NCI-H2029 (cell line): ENCODE data around the gene CHAC2.
"Not testable (repeated sequence)": the region's sequence is repeated elsewhere in the genome, so short reads cannot be mapped to it uniquely, and the experiment has no call there.

Experiments used
- DNase-seq: peaks from one replicate; lab custom pipeline; 2025; lab: John Stamatoyannopoulos, UW

Gene CHAC2

DNA sequence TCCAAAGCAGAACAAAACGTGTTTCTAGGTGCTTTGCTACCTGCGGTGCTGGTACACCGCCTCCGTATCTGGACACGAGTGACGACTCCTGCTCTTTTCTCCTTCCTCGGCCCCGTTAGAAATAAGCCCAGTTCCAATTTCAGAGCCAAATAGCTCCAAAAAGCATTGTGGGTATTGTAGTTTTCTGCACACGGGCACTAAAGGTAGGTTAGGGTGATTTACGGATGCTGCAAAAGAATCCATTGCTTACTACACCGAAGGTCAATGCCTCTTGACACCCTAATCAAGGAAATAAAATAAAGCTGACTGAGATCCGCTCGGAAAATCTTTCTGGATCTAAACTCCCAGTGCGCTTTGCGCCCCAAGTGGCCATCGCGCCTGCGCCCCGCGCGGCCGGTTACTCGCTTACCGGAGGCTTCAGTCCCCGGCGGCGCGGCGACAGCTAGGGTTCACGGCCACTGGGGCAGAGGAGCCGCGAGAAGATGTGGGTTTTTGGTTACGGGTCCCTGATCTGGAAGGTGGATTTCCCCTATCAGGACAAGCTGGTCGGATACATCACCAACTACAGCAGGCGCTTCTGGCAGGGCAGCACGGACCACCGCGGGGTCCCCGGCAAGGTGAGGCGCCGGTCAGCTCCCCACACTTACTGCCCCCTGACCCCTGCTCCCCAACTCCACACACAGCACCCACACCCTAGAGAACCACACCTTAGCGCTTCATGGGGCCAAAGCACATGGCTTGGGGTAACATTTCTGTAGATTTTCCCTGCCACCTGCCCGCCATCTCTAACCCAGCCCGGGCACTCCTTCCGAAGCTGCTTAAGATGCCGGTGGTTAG, at the start of gene CHAC2:
Gene CHAC2, plus strand, starts transcription at position 400 of the 837 bp plus-strand sequence. Its CDS starts 83 bp downstream, at position 483.
- DNase-seq, result peak; percentile 73

DNA sequence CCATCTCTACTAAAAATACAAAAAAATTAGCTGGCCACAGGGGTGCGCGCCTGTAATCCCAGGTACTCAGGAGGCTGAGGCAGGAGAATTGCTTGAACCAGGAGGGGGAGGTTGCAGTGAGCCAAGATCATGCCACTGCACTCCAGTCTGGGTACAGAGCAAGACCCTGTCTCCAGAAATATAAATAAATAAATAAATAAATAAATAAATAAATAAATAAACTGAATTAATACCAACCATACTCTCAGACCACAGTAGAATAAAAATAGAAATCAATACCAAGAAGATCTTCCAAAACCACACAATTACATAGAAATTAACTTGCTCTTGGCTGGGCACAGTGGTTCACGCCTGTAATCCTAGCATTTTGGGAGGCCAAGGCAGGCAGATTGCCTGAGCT, 46.7 kb upstream of the CHAC2 start:
- DNase-seq, result not testable (repeated sequence)

DNA sequence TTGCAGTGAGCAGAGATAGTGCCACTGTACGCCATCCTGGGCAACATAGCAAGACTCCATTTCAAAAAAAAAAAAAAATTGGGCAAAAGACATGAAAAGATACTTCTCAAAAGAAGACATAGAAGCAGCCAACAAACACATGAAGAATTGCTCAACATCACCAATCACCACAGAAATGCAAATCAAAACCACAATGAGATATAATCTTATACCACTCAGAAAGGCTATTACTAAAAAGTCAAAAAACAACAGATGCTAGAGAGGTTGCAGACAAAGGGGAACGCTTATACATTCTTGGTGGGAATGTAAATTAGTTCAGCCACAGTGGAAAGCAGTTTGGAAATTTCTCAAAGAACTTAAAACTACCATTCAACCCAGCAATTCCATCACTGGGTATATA, 43.1 kb upstream of the CHAC2 start:
- DNase-seq, result no peak

DNA sequence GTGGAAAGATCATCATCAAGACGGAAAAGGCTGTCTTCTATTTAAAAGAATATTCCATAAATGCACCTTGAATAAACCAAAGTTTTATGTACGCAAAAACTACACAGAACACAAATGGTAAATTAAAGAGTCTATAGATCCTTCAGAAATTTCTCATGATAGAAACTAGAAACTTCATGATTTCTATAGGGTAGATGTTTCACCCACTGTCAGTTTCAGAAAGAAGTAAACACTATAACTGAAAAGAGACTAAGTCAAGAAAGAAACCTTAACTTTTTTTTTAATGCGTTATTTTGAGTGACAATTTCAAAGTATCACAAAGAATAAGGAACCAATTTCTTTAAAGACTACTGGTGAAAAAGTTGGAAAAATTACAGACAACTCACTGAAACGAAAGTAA, 41.9 kb upstream of the CHAC2 start:
- DNase-seq, result no peak

DNA sequence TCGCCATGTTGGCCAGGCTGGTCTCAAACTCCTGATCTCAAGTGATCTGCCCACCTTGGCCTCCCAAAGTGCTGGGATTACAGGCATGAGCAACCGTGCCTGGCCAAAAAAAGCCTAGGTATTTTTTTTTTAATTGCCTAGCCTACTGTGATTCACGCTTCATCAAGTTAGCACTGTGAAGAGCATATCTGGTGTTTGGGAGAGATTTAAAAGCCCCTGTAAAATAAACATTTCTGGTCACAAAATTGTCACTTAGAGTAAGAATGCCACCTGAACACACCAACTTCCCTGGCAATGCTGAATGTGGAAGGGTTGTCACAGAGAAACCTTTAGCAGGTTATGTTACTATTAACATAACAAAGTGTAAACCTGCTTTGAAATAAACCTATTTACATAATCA, 39.7 kb upstream of the CHAC2 start:
- no peak for DNase-seq

DNA sequence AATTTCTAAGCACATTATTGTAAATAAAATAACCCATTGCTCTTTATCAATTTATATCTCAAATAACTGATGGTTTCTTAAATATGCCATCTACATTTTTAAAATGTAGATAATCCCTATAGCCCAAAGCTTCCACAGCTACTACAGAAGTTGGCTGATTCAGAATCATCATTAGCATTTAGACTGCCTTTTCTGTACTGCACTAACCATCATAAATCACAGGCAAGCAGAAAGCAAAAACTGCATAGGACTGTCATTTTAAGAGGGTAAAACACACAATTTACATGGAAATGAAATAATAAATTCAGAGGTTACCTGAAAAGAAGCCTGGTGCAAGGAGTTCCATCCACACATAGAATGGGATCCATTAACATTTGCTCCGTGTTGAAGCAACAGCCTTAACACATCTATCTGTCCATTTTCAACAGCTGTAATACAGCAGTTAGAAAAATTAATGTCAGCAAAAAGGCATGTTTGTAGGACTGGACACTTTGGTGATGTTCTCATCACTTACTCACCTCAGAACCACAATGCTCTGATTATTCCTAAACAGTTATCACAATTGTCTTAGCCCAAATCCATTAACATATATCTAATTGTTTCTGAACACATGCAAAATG, 38.4 kb upstream of the CHAC2 start:
- DNase-seq, result no peak

DNA sequence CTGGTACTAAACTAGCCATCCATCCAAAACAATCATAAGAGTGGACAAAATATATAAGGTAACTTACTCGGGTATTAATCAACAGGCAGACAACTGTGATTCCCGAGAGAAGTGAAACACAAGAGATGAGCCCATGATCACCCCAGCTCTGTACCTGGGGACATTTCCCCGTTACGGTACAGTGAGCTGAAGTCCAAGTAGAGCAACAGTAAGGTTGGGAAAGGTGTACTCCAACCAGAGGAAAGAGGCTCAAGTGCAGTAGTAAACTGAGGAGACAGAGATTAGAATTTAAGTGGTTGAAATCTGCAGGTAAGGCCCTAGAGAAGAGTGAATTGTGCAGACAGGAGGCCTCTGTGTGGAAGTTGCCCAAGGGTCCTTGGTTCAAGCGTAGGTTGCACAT, 30.5 kb upstream of the CHAC2 start:
- DNase-seq, result no peak

DNA sequence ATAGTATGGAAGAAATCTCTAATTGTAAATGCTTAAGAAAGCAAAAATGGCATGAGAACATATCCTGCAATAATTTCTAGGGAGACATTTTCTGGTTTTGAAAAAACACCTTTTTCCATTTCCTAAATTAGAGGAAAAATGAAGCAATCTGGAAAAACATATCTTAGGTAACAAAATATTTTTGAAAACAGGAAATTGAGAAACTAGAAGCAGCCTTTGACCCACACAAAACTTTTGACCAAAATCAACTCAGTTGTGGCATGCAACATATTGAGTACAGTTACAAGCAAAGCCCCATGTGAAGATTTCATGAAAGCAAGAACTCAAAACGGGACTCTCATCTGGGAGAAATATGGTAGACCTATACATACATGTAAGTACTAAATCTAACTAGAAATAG, 28.6 kb upstream of the CHAC2 start:
- DNase-seq, result no peak

DNA sequence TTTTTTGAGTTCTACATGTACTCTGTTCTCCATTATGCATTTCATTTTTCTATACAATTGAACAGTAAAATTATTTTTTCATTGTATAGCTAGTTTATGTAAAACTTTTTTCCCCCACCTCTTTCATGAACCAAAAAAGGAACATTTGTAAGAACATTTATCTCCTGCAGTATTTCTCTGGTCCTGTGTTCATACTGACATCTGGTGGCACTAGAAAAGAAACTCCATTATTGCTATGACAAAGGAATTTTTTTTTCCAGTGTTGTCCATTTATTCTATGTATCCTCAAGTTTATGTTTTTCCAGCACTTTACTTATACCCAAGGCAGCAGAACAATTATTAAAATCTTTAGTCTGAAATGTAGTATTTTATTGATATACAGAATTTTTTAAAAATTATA, 27.4 kb upstream of the CHAC2 start:
- DNase-seq, result no peak

DNA sequence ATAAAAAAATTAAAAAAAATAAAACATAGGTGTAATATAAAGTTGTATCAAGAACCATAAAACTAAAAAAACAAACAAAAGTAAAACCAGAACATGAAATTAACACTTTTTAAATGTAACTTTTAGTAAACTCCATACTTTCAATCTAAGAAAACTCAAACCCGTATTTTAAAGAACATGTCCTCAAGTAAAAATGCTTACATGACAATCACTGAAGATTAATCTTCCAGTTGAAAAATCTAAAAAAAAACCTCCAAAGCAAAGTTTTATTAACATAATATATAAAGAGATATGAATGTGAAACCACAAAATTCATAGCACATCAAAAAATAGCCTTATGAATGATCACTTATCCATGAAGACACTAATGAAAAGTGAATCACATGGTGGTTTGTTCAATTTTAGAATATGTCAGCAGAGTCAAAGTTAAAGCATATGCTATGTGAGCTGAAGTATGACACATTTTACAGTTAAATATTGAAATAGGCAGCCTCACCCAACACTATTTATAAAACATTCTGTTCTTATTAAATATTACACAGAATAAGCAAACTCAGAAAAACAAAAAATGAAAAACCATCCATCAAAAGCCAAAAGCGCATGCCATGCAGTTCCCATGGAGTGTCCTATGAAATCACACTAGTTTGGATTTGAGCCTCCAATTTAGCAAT, 23.1 kb upstream of the CHAC2 start:
- DNase-seq, result no peak

DNA sequence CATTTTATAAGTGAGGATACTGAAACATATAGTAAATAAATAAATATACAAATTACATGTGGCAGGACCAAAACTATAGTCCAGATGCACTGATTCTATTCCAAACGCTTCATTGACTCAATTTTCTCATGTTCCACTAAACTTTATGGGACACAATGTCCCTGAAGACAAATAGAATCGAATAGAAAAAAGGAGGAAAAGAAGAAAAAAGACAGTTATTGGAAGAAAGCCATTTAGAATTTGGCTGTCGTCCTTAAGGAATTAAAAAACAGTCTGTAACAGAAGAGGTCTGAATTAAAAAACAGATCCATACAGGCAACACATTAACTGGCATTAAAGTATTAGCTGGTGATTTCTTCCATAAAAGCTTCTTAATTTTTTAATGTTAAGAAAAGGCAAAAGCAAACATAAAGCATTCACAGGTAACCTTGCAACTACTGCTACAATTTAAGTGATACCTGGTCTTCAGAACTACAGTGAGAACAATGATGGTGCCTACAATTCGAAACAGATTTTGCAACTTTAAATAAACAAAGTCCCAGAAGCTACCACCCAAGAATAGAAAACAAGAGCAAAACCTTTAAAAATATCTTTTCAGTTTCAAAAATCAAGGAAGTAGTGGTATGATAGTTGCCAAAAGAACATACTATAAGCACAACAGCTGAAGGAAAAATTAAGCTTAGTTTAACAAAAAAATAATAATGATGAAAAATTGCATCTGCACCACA, 17.4 kb upstream of the CHAC2 start:
- no peak for DNase-seq

DNA sequence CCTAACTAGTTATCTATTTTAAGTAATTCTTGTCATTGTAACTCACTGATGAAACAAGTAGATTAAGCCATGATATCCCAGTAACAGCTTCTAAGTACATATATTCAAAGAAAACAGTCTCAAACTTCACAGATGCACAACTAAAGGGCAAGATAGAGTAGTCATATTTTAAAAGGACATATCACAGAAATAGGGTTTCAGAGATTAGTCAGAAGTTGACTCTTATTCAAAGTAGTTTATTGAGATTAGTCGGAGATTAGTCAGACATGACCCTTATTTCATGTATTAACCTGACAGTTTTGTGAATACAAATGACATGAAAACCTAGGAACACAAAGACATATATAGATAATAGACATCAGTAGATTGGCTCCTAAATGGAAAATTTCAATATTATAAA, 15.9 kb upstream of the CHAC2 start:
- no peak for DNase-seq

DNA sequence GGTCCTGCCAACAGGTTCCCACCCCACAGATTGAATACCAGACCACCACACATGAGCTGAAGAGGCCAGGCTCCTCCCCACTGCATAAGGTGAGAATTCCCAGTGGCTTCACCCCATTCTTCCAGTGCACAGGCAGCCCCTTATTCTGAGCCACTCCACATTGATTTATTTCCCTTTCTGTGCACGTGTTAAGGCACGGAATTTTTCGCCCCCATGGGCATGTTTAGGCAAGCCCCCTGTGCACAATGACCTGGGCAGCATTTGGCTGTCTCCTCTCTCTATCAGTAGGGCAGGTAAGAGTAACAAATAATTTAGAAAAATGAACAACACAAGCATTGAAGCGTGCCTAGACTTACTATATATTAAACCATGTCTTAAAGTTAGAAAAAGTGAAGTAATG, 15.2 kb upstream of the CHAC2 start:
- DNase-seq, result no peak

DNA sequence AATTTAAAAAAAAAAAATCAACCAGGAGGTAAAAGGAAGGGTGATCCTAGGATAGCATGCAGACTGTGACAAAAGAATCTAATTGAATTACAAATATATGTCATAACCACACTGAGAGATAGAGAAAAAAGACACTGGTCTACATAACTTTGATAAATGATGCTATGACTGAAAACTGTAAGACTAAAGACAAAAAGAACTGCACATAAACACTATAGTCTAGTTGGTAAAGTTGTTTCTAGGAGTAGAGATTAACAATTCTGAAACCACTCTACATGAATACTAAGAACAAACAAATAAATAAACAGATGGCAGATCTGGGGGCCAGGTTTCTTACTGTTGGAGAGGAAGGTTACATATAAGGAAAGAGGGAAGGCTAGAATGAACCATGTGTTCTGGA, 14.6 kb upstream of the CHAC2 start:
- no peak for DNase-seq

DNA sequence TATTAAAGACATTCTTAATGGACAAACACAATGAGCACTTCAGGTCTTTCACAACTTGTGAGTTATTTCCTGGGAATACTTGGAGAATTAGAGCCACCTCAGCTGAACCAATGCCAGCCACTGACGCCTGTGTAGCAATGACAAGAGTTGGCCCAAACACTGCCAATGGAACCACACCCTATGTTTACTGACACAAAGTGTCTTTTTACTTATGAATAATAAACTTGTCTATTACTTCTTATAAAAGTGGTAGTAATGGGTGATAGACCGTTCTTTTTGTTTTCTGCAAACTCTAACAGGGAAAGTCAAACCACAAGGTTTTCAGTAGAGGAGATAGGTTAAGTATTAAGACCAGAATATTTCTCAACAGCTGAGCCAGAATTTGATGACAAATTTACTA, 12.5 kb upstream of the CHAC2 start:
- no peak for DNase-seq

DNA sequence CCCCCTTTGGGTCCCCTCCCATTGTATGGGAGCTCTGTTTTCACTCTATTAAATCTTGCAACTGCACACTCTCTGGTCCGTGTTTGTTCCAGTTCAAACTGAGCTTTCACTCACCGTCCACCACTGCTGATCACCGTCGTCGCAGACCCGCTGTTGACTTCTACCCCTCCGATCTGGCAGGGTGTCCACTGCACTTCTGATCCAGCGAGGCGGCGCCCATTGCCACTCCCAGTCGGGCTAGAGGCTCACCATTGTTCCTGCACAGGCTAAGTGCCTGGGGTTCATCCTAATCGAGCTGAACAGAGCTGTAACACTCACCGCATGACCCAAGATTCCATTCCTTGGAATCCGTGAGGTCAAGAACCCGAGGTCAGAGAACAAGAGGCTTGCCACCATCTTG, 11.0 kb upstream of the CHAC2 start:
- DNase-seq, result no peak

DNA sequence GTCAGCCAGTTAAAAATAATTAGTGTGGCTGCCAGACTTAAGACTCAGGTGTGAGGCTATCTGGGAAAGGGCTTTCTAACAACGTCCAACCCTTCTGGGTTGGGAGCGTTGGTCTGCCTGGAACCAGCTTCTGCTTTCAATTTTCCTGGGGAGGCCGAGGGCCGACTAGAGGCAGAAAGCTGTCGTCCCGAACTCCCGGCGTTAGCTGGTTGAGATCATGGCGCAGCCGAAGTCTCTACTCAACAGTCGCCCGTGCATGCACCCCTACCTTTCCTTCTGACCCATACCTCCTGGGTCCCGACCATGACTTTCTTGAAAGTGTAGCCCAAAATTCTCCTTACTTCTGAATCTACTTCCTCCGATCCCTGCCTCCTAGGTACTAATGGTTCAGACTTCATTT, 10.4 kb upstream of the CHAC2 start:
- not testable (repeated sequence) for DNase-seq

DNA sequence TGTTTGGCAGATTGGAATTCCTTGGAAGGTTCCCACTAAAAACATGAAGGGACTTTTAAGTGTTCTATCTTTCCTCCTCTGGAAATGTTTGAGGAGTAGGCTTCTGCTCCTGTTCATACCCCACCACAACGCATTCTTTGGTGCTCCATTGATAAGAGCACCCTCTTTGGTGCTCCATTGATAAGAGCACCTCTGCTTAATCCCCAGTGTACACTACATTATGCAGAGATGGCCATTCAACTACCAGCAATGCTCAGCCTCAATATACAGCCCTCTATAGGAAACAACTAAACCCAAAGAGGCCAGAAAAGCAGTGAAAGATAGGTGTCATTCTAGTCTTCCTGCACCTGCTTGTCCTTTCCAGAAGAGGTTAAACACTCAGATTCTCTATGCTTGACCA, 1.8 kb upstream of the CHAC2 start:
- DNase-seq, result no peak

DNA sequence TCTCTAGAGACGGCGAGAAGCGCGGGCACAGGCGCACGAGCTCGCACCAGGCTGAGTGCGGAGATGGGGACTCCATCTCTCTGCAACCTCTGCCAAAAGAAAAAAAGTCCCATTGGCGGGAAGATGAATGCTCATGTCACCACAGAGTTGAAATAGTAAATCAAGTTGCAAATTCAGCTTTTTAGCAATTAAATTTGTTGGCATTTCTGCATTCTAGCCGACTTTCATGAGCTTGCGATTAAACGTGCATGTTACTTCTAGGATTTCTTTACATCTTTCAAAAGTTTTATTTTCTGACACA, 588 bp downstream of the CHAC2 start:
- peak; percentile 4 for DNase-seq

DNA sequence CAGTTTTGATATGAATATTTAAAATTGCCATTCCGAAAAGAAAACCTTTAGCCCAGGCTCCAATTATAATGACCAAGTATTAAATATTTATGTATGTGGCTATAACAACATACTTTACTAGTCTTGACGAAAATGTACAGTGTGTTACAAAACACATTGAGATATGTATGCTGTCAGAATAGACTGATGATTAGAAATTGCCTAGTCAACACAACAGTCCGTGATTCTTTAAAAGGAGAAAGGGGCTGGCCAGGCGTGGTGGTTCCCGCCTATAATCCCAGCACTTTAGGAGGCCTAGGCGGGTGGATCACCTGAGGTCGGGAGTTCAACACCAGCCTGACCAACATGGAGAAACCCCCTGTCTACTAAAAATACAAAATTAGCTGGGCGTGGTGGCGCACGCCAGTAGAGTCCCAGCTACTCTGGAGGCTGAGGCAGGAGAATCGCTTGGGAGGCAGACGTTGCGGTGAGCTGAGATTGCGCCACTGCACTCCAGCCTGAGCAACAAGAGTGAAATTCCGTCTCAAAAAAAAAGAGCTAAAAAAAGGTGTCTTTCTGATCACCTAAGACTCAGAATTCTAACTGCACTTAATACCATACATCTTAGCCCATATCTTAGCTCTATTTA, 1.8 kb downstream of the CHAC2 start:
- DNase-seq, result no peak

DNA sequence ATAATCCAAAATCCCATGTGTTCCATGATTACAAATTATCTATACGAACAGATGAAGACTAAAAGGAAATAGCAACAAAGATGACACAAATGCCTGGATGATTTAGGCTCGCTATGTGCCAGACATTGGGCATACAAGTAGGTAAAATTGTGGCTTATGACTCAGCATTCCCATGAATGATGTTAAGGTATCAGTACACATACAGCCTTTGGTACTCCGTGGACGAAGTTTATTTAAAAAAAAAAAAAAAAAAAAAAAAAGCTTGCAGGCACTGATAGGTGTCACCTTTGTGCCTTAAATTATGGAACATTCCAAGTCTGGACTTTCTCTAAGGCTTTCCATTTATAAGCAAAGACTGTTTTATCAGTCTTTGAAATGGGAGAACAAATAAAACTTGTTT, 2.7 kb downstream of the CHAC2 start:
- DNase-seq, result no peak

DNA sequence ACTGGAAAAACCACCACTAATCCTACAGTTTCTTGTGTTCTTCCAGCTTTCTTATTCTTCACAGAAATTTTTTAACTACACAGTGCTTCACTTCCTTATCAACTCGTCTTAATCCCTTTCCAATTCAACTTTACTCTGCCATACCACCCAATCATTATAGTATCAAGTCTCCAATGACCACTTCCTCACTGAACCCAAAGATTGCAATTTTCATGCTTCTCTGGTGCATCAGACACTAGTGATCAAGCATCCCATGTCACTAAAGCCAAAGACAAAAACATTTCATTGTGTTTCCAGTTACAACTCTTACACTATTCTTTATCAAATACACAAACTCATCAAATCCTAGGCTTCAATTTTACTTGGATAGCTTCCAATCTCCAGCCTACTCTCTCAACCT, 9.5 kb downstream of the CHAC2 start:
- no peak for DNase-seq
